Thyroid gland (tissue), 4 donors: ENCODE results near the gene TXN. TPM values are rescaled to one million over a fixed set of nuclear protein-coding genes. Genes with fewer than 3 reads are reported as not detected.

ENCODE experiments used
- DNase-seq, 2 donors: peaks; one replicate each; pipeline ENCODE4 v3.0.0-alpha.2; 2019
- H3K27ac ChIP-seq, 3 donors: fragments of 200-600 bp; sonication (generic); 1 replicate in 2 of 3; 2 replicates in 1 of 3; pipeline ENCODE4 v1.5.1; 2016 to 2019; ENCODE audit warnings: mild to moderate bottlenecking in 1 of 3, moderate library complexity in 1 of 3
- H3K27me3 ChIP-seq: fragments of 200-600 bp; sonication (generic); one replicate; pipeline ENCODE4 v1.5.1; 2019
- H3K36me3 ChIP-seq, 2 donors: fragments of 200-600 bp; sonication (generic); one replicate each; pipeline ENCODE4 v1.5.1; 2016 to 2019
- H3K4me1 ChIP-seq, 2 donors: fragments of 200-600 bp; sonication (generic); one replicate each; pipeline ENCODE4 v1.5.1; 2017 to 2019
- H3K4me3 ChIP-seq, 3 donors: fragments of 200-600 bp; sonication (generic); replicated peaks in 1 of 3; 1 replicate in 2 of 3; 2 replicates in 1 of 3; pipeline ENCODE4 v1.5.1; 2016; ENCODE audit warnings: mild to moderate bottlenecking in 1 of 3
- H3K9me3 ChIP-seq: fragments of 200-600 bp; sonication (generic); one replicate; pipeline ENCODE4 v1.5.1; 2017
- CTCF ChIP-seq, 6 experiments: fragments of 200-600 bp in 3 of 6; fragments of 450-650 bp in 3 of 6; sonication (generic) in 3 of 6; IDR thresholded peaks; one replicate each; pipeline ENCODE4 v1.5.1; 2016 to 2019; ENCODE audit warnings: antibody characterized with exemption in 6 of 6, mild to moderate bottlenecking in 2 of 6, inconsistent platforms in 1 of 6, moderate library complexity in 1 of 6
- POLR2A ChIP-seq, 2 donors: fragments of 450-650 bp; IDR thresholded peaks; one replicate each; pipeline ENCODE4 v1.6.1; 2017; ENCODE audit warnings: antibody characterized with exemption in 2 of 2, mild to moderate bottlenecking in 2 of 2, moderate library complexity in 1 of 2
- WGBS, 2 donors: methylation state at CpG; one replicate each; pipeline ENCODE4 v1.1.5; 2017; 5-methylcytosine and 5-hydroxymethylcytosine counted together
- intact Hi-C: fragments of 100-400 bp; cut with DNase I; formaldehyde crosslinking; loops from one replicate; pipeline ENCODE4 v1.15.1; 2023
- total RNA-seq, 4 donors: library from RNA; depleted of rRNA; stranded (reverse); fragments of >200 nt; gene quantifications; one replicate each; pipeline ENCODE4 v1.2.3, GENCODE V29; 2016

The TXN gene
- total RNA-seq, 4 donors from 2014 or later, result 148 to 252 (median 172) TPM

DNA sequence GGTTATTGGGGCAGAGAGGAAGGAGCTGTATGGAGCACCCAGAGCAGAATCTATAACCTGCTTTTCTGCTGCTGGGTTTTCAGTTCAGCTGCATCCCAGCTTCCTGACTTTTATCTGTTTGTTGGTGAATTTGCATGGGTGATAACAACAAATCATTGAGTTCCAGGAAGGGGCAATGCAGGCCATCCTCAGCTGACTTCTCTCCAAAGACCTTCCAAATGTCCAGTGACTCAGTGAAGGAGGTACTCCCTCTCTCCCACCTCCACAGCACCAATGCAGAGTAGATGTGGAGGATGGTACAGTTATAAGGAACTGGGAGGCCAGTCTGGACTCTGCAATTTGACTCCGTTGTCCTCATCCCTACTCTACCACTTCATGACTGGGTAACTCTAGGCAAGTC is 1.6 kb upstream of the TXN start:
- H3K27ac ChIP-seq, result peak overlapping the region; percentile 94 to 95 (median 95)
- intact Hi-C loops, result no loop called here
- H3K4me3 ChIP-seq, result no peak overlapping the region
- no peaks in the 10 kb centered on the region for H3K36me3 ChIP-seq
- no peaks in the 10 kb centered on the region for H3K27me3 ChIP-seq
- H3K9me3 ChIP-seq, result no peaks in the 10 kb centered on the region
- peaks cover 11 to 18% of the 10 kb centered on the region in 2 donors for H3K4me1 ChIP-seq
- 92 to 100% methylated on average over 1 of the region's 1 CpG for WGBS, 2 donors
- DNase-seq, result no peak
- no peak for TF ChIP-seq POLR2A (IDR thresholded peaks at IDR 0.05)
- no peak for TF ChIP-seq CTCF (IDR thresholded peaks at IDR 0.05)

DNA sequence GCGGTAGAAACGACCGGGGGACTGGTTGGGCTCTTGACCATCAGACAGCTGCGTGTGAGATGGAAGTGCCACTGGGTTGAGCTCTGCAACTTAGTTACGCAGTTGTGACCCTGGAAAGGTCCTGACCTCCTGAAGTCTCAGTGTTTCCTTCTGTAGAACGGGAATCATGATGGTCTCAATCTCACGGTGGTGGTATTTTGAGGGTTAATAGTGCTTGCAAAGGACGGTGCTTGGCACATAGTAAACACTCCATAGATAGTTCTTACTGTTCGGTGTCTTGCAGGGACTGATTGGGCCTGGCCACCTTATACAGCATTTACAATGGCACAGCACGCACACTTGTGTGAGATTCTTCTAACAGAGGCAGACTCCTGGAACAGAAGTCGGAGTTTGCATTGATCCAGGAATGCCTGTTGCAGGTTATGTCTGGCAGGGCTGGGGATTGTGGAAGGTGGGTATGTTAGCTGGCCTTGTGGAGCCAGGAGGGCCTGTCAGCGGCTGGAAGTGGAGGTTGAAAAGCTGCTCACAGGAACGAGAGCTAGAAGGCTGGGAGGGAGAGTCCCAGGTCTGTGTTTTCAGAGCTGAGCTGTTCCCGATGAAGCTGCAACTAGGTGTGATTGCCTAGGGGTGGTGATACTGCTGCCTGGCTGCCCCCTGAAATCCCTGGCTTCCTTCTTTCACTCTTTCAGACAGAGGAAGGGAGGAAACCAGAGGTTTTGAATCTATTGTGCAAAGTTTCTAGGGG is 962 bp upstream of the TXN start:
- peak overlapping the region; percentile 17 to 84 (median 46) for H3K4me3 ChIP-seq
- 13 to 14% methylated on average over 14 of the region's 14 CpGs for WGBS, 2 donors
- peak; percentile 47 to 53 for DNase-seq
- H3K27ac ChIP-seq, result peak overlapping the region; percentile 94 to 95 (median 95)
- intact Hi-C loops, result no loop called here
- TF ChIP-seq CTCF (IDR thresholded peaks at IDR 0.05) (no peak), POLR2A (IDR thresholded peaks at IDR 0.05) (no peak)
- H3K4me1 ChIP-seq, result peaks cover 11 to 19% of the 10 kb centered on the region in 2 donors
- H3K36me3 ChIP-seq, result no peaks in the 10 kb centered on the region
- no peaks in the 10 kb centered on the region for H3K27me3 ChIP-seq
- no peaks in the 10 kb centered on the region for H3K9me3 ChIP-seq

DNA sequence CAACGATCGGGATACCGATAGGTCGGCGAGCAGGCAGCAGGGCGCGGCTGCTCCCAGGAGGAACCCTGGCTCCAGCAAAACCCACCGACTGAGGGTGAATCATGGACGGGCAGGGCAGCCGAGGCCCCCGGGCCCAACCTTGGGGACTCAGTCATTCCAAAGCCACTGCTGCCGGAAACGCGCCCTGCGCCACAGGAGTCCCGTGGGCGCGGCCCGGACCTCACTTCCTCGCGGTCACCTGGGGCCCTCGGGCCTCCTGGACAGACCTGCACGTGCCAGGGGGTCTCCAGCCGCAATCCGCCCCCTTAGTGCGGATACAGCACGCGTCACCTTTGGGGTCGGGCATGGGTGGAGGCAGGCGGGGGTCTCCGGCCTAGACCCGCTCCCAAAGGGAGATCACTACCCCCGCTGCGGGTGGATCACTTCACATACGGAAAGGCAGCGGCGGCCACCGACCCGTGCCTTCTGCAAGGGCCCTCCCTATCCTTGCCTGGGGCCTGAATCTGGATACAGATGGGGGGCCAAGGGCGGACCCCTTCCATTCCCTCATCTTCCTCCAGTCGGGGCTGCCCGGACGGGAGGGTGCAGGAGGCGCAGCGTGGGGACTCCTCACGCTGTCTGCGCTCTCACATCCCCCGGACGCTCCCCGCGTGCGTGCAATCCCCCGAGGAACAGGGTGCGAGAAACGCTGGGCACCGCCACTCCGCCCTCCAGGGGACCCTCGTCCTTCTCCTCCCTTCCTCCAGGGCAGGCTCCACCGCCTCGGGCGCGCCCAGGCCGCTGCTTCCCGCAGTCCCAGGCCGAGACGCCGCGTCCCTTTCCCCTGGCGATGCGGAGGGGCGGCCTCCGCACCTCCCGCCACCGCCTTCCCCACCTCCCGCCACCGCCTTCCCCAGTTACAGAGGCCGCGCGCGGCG is 586 bp downstream of the TXN start:
- H3K4me3 ChIP-seq, result peak overlapping the region; percentile 54 to 92 (median 84)
- intact Hi-C loops, result no loop called here
- H3K27ac ChIP-seq, result peak overlapping the region; percentile 87 to 95 (median 94)
- no peaks in the 10 kb centered on the region for H3K36me3 ChIP-seq
- DNase-seq, result peak; percentile 60 to 72
- no peaks in the 10 kb centered on the region for H3K27me3 ChIP-seq
- WGBS, 2 donors, result 0 to 1% methylated on average over 5 to 61 of the region's 81 CpGs
- TF ChIP-seq CTCF (IDR thresholded peaks at IDR 0.05) (no peak), POLR2A (IDR thresholded peaks at IDR 0.05) (peak in 1 of 2 donors; percentile 79)
- peaks cover 11 to 19% of the 10 kb centered on the region in 2 donors for H3K4me1 ChIP-seq
- H3K9me3 ChIP-seq, result no peaks in the 10 kb centered on the region

DNA sequence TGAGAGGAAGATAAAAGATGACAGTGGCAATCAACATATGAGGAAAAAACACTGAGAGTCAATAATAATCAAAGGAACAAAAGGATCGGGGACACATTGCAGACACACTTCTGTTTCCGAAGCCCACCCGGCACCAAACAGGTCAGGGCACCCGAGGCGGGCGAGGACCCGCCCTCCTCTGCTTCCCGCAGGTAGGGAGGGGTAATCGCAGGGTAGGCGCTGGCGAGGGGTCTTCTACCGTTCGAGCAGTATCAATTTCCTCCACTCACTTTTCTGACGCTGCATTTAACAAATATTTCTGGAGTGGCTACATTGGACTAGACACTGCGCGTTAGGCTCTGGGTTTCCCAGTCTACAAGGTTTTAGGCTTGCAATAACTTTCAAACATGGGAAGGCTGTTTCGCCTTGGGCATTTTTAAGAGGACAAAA is 1.3 kb downstream of the TXN start:
- TF ChIP-seq POLR2A (IDR thresholded peaks at IDR 0.05), result no peak
- TF ChIP-seq CTCF (IDR thresholded peaks at IDR 0.05), result no peak
- intact Hi-C loops, result no loop called here
- WGBS, 2 donors, result 2 to 6% methylated on average over 16 to 17 of the region's 17 CpGs

More for the DNA sequence above, 1.3 kb downstream of the TXN start:
- Histone ChIP-seq H3K4me3 (peak overlapping the region; percentile 54 to 92 (median 84)), H3K9me3 (no peaks in the 10 kb centered on the region), H3K27ac (peak overlapping the region; percentile 87 to 95 (median 94)), H3K27me3 (no peaks in the 10 kb centered on the region), H3K36me3 (peaks cover 0 to 4% of the 10 kb centered on the region in 2 donors), H3K4me1 (peaks cover 11 to 19% of the 10 kb centered on the region in 2 donors)
- DNase-seq, result peak in 1 of 2 donors; percentile 13
